Subcutaneous adipose tissue (tissue), 4 donors: ENCODE measurements around the gene NXPE1. TPM values are rescaled to one million over a fixed set of nuclear protein-coding genes. Genes with fewer than 3 reads are reported as not detected.

Source experiments
- total RNA-seq, 4 donors: library from RNA; depleted of rRNA; stranded (reverse); fragments of >200 nt; gene quantifications; one replicate each; pipeline ENCODE4 v1.1.0, GENCODE V29; 2016
- TF ChIP-seq, protein P1 (sequence below): fragments of 450-650 bp; IDR thresholded peaks from one replicate; pipeline ENCODE4 v1.5.1; 2016; ENCODE audit warnings: low read depth, mild to moderate bottlenecking, control low read depth, antibody characterized with exemption, moderate library complexity

The NXPE1 gene
- not detected for total RNA-seq

DNA sequence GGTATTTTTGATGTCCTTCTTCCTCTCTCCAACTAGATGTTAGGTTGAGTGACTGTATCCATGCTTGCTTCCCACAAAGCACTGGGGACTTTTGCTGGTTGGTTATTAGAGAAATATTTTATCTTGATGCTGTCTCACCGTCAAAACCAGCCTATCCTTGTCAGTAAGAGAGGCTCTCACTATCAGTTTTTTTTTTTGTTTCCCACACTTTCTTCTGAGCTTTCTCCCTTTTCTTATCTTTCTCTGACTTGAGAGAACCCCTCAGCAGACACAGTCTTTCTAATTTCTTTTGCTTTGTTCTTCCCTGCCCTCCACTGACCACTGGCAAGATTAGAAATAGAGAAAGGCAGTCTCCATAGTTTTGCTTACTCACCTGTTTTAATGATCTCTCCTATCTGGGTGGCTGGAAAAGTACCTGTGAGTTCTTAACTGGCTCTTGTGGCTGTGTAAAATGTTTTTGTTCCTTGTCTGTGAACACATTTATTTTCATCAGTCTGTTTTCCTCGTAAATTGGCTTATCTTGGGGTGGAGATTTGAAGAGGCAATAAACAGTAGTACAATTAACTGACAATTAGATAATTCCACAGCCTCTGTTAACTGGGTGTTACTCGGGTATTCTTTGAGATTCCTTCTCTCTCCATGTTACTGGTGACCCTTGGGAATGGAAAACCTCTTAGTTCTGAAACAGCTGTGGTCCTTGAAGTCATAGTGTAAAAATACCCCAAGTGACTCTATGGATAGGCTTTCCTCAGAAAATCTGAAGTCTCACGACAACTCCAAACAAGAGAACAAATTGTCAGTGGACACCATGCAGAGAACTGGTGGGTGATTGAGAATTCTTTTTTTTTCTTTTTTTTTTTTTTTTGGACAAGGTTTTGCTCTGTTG is at the start of gene NXPE1:
NXPE1 (minus strand) TSS at position 457 of the 886 bp plus-strand sequence. CDS start 8,680 bp downstream, outside the sequence.
- TF ChIP-seq, protein P1, sequence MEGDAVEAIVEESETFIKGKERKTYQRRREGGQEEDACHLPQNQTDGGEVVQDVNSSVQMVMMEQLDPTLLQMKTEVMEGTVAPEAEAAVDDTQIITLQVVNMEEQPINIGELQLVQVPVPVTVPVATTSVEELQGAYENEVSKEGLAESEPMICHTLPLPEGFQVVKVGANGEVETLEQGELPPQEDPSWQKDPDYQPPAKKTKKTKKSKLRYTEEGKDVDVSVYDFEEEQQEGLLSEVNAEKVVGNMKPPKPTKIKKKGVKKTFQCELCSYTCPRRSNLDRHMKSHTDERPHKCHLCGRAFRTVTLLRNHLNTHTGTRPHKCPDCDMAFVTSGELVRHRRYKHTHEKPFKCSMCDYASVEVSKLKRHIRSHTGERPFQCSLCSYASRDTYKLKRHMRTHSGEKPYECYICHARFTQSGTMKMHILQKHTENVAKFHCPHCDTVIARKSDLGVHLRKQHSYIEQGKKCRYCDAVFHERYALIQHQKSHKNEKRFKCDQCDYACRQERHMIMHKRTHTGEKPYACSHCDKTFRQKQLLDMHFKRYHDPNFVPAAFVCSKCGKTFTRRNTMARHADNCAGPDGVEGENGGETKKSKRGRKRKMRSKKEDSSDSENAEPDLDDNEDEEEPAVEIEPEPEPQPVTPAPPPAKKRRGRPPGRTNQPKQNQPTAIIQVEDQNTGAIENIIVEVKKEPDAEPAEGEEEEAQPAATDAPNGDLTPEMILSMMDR, result no peak

DNA sequence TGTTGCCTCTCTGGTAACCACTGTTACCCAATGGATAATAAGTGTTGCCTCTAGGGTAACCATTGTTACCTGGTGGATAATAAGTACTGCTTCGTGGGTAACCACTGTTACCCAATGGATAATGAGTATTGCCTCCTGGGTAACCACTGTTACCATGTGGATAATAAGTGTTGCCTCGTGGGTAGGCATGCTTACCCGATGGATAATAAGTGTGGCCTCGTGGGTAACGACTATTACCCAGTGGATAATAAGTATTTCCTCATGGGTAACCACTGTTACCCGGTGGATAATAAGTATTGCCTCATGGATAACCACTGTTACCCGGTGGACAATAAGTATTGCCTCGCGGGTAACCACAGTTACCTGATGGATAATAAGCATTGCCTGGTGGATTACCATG is 49.7 kb upstream of the NXPE1 start:
- TF ChIP-seq, protein P1, result no peak

DNA sequence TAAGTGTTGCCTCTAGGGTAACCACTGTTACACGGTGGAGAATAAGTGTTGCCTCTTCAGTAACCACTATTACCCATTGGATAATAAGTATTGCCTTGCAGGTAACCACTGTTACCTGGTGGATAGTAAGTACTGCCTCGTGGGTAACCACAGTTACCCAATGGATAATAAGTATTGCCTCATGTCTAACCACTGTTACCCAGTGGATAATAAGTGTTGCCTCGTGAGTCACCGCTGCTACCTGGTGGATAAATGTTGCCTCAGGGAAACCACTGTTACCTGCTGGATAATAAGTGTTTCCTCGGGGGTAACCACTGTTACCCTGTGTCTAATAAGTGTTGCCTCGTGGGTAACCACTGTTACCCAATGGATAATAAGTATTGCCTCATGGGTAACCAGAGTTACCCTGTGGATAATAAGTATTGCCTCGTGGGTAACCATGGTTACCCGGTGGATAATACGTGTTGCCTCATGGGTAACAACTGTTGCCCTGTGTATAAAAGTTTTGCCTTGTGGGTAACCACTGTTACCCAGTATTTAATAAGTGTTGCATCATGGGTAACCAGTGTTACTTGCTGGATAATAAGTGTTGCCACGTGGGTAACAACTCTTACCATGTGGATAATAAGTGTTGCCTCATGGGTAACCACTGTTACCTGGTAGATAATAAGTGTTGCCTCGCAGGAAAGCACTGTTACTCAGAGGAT is 48.2 kb upstream of the NXPE1 start:
- TF ChIP-seq, protein P1, result no peak

DNA sequence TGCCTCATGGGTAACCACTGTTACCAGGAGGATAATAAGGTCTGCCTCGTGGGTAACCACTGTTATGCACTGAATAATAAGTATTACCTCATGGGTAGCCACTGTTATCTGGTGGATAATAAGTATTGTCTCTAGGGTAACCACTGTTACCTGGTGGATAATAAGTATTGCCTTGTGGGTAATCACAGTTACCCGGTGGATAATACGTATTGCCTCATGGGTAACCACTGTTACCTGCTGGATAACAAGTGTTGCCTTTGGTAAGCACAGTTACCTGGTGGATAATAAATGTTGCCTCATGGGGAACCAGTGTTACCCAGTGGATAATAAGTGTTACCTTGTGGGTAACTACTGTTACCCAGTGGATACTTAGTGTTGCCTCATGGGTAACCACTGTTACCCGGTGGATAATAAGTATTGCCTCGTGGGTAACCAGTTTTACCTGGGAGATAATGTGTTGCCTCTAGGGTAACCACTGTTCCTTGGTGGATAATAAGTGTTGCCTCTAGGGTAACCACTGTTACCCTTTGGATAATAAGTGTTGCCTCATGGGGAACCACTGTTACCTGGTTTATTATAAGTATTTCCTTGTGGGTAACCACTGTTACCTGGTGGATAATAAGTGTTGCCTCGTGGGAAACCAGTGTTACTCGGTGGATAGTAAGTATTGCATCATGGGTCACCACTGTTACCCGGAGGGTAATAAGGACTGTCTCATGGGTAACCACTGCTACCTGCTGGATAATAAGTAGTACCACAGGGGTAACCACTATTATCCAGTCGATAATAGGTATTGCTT is 46.5 kb upstream of the NXPE1 start:
- TF ChIP-seq, protein P1, result no peak

DNA sequence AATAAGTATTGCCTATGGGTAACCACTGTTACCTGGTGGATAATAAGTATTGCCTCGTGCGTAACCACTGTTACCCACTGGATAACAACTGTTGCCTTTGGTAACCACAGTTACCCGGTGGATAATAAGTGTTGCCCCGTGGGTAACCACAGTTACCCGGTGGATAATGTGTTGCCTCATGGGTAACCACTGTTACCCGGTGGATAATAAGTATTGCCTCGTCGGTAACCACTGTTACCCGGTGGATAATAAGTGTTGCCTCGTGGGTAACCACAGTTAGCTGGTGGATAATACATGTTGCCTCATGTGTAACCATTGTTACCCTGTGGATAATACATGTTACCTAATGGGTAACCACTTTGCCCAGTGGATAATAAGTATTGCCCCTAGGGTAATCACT is 45.7 kb upstream of the NXPE1 start:
- TF ChIP-seq, protein P1, result no peak

DNA sequence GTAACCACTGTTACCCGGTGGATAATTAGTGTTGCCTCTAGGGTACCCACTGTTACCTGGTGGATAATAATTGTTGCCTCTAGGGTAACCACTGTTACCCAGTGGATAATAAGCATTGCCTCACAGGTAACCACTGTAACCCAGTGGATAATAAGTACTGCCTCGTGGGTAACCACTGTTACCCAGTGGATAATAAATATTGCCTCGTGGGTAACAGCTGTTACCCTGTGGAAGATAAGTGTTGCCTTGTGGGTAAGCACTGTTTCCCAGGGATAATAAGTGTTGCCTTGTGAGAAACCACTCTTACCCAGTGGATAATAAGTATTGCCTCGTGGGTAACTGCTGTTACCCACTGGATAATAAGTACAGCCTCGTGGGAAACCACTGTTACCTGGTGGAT is 45.2 kb upstream of the NXPE1 start:
- TF ChIP-seq, protein P1, result no peak
